ENCODE measurements around the gene RFX7. TPM values are rescaled to one million over a fixed set of nuclear protein-coding genes. Genes with fewer than 3 reads are reported as not detected.

RFX7 gene
- total RNA-seq, 1 donor from 2014 or later, result 39.2 TPM

DNA sequence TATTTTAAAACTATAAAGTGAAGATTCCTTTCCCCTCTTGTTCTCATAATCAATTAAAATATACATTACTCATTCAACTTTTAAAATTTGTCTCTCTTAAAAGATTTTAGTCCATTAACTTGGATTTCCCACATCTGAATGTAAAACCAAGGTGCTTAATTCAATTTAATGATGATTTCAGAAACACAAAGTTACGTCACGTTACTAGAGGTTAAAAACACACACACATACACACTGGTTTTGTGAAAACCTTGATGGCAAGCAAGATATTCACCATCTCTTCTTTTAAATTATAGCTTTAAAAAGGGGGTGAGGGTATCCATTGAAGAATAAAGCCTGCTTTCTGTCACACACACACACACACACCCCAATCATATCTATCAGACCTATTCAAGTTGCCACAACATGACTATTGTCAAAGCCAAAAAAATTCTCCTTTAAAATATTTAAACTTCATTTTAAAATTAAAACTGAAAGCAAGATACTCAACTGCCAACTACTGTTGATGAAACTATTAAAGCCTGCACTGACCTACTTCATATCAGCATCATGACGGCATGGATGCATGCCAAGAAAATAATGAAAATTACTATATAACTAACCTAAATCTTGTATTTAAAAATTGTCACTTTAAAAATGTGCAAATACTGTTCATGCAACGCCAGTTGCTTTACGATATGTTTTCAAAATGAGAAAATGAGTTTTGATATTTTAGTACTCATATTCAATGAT, 2.1 kb downstream of the RFX7 start:
- Mint-ChIP-seq H3K9me3 (peaks cover 5% of the 10 kb centered on the region), H3K27ac (peak overlapping the region; percentile 61), H3K27me3 (no peaks in the 10 kb centered on the region), H3K4me3 (peak overlapping the region; percentile 99), H3K4me1 (ENCODE audit: unreplicated experiment) (peaks cover 15% of the 10 kb centered on the region), H3K36me3 (peaks cover 22% of the 10 kb centered on the region)
- TF ChIP-seq, protein P1, sequence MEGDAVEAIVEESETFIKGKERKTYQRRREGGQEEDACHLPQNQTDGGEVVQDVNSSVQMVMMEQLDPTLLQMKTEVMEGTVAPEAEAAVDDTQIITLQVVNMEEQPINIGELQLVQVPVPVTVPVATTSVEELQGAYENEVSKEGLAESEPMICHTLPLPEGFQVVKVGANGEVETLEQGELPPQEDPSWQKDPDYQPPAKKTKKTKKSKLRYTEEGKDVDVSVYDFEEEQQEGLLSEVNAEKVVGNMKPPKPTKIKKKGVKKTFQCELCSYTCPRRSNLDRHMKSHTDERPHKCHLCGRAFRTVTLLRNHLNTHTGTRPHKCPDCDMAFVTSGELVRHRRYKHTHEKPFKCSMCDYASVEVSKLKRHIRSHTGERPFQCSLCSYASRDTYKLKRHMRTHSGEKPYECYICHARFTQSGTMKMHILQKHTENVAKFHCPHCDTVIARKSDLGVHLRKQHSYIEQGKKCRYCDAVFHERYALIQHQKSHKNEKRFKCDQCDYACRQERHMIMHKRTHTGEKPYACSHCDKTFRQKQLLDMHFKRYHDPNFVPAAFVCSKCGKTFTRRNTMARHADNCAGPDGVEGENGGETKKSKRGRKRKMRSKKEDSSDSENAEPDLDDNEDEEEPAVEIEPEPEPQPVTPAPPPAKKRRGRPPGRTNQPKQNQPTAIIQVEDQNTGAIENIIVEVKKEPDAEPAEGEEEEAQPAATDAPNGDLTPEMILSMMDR (conservative IDR thresholded peaks at IDR 0.05), result no peak
- DNase-seq (ENCODE audit: extremely low spot score, unreplicated experiment), result no peak

DNA sequence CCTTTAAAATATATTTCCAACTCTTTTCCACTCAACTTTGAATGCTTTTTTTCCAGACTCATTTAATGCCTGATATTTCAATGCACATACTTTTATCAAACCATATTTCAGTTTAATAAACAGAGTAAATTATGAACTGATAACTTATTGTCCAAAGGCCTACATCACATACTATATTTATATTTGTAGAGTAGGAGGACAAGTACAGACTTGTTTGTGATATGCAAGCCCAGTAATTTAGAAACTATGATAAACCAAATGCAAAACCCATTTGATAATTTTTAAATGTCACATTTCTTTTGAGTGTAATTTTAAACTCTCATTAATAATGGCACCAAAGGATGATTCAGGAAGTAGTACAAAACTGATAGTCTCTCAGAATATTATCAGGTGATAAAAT, 3.3 kb downstream of the RFX7 start:
- no peak for DNase-seq (ENCODE audit: extremely low spot score, unreplicated experiment)
- TF ChIP-seq, protein P1 (conservative IDR thresholded peaks at IDR 0.05), result no peak
- Mint-ChIP-seq H3K4me3 (no peak overlapping the region), H3K27ac (peak overlapping the region; percentile 36), H3K27me3 (no peaks in the 10 kb centered on the region), H3K4me1 (ENCODE audit: unreplicated experiment) (peaks cover 7% of the 10 kb centered on the region), H3K36me3 (peaks cover 31% of the 10 kb centered on the region), H3K9me3 (peaks cover 5% of the 10 kb centered on the region)

DNA sequence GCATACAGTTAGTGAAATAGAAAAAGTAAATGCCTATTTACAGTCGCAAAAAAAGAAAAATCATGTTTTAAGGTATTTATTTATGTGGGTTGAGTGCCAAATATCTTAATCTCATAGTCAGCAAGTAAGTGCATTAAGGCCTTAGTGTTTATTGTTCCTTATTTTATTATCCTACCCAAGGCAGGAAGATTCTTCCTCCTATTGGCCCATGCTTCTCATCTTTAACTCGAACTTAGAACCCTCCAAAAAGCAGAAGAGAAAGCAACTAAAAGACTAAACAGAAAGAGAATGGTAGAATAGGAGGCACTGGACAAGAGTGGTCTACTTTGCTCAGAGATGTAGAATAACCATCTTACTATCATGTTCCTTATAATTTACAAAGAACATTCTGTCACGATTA, 7.5 kb downstream of the RFX7 start:
- DNase-seq (ENCODE audit: extremely low spot score, unreplicated experiment), result no peak
- H3K27ac Mint-ChIP-seq, result no peak overlapping the region
- no peak overlapping the region for H3K4me3 Mint-ChIP-seq
- peaks cover 67% of the 10 kb centered on the region for H3K36me3 Mint-ChIP-seq
- TF ChIP-seq, protein P1 (conservative IDR thresholded peaks at IDR 0.05), result no peak
- no peaks in the 10 kb centered on the region for H3K27me3 Mint-ChIP-seq
- peaks cover 5% of the 10 kb centered on the region for H3K4me1 Mint-ChIP-seq (ENCODE audit: unreplicated experiment)
- peaks cover 10% of the 10 kb centered on the region for H3K9me3 Mint-ChIP-seq

DNA sequence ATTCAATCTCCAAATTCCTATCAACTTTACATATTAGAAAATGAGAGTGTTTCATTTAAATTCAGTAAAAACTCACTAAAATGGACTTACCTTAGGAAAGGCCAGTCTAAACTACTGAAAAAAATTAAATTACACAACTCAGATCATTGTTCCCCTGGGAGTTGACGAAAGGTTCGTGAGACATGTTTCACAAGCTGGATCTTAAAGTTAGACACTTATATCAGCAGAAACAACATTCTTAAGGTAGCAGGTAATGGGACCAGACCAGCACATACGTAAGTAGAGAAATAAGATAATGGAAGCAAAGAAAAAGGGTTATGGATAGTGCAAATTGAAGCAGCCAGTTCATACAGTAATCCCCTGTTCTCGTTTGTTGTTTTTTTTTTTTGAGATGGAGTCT, 8.9 kb downstream of the RFX7 start:
- H3K9me3 Mint-ChIP-seq, result peaks cover 10% of the 10 kb centered on the region
- TF ChIP-seq, protein P1 (conservative IDR thresholded peaks at IDR 0.05), result no peak
- no peak overlapping the region for H3K4me3 Mint-ChIP-seq
- no peak overlapping the region for H3K27ac Mint-ChIP-seq
- H3K27me3 Mint-ChIP-seq, result no peaks in the 10 kb centered on the region
- H3K36me3 Mint-ChIP-seq, result peaks cover 80% of the 10 kb centered on the region
- peaks cover 5% of the 10 kb centered on the region for H3K4me1 Mint-ChIP-seq (ENCODE audit: unreplicated experiment)
- no peak for DNase-seq (ENCODE audit: extremely low spot score, unreplicated experiment)

DNA sequence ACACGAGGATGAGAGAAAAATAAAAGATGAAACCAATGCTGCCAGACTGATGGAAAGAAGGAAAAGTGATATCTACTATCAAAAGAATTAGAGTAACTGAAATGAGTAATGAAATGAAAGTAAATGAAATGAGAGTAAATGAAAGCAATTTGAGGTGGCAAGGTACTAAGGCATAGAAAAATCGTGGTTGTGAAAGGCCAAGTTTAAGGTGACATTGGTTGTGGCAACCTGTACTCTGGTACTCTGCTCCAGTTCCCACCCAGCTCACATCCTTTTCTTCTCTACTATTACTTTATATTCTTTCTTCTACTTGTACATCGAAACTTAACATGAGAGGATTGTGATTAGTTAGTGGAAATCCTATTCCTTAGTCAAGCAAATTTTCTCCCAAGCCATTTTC, 10.1 kb downstream of the RFX7 start:
- H3K36me3 Mint-ChIP-seq, result peaks cover 85% of the 10 kb centered on the region
- H3K4me1 Mint-ChIP-seq (ENCODE audit: unreplicated experiment), result peaks cover 5% of the 10 kb centered on the region
- no peak overlapping the region for H3K4me3 Mint-ChIP-seq
- no peak for DNase-seq (ENCODE audit: extremely low spot score, unreplicated experiment)
- no peaks in the 10 kb centered on the region for H3K27me3 Mint-ChIP-seq
- TF ChIP-seq, protein P1 (conservative IDR thresholded peaks at IDR 0.05), result no peak
- no peak overlapping the region for H3K27ac Mint-ChIP-seq
- peaks cover 10% of the 10 kb centered on the region for H3K9me3 Mint-ChIP-seq

Data from type B pancreatic cell (in vitro differentiated cells).